GM23338 (cell line): ENCODE measurements around the gene TNFSF8.
A peak's percentile ranks its signal among the peaks of the same experiment; 100 is the strongest.

ENCODE experiments used
- EZH2 ChIP-seq: fragments of 200-600 bp; sonication (generic); IDR thresholded peaks from one replicate; pipeline ENCODE4 v1.8.0; 2017; ENCODE audit warnings: antibody characterized with exemption, mild to moderate bottlenecking, low read depth; ENCODE audit not compliant: unreplicated experiment
- EZH2phosphoT487 ChIP-seq: fragments of 200-600 bp; sonication (generic); IDR thresholded peaks from one replicate; pipeline ENCODE4 v1.8.1; 2018; ENCODE audit warnings: antibody characterized with exemption; ENCODE audit not compliant: unreplicated experiment
- JUNB ChIP-seq: IDR thresholded peaks from one replicate; pipeline ENCODE4 v1.6.1; 2016; ENCODE audit warnings: antibody characterized with exemption; ENCODE audit not compliant: unreplicated experiment
- ZNF114 ChIP-seq: fragments of 250-450 bp; sonication (Bioruptor Pico); IDR thresholded peaks from 2 replicates; pipeline ENCODE4 v1.5.0; 2020; ENCODE audit warnings: mild to moderate bottlenecking, moderate library complexity
- ZNF331 ChIP-seq: fragments of 250-450 bp; sonication (Bioruptor Pico); IDR thresholded peaks from 2 replicates; pipeline ENCODE4 v1.5.0; 2020; ENCODE audit warnings: low read depth, mild to moderate bottlenecking, moderate library complexity
- TF ChIP-seq, protein P1 (sequence below): IDR thresholded peaks from 2 replicates; pipeline ENCODE4 v1.6.1; 2016; ENCODE audit warnings: antibody characterized with exemption
- TF ChIP-seq, protein P2 (sequence below), 2 experiments: fragments of 200-600 bp in 1 of 2; sonication (generic) in 1 of 2; conservative IDR thresholded peaks; 2 replicates each; pipeline versions ENCODE4 v1.5.1 to v1.6.1; 2016 to 2017; ENCODE audit warnings: antibody characterized with exemption in 2 of 2, low read depth in 2 of 2, mild to moderate bottlenecking in 2 of 2, moderate library complexity in 1 of 2
- TF ChIP-seq, protein P3 (sequence below): IDR thresholded peaks from one replicate; pipeline ENCODE4 v1.6.1; 2018; ENCODE audit warnings: antibody characterized with exemption; ENCODE audit not compliant: unreplicated experiment

DNA sequence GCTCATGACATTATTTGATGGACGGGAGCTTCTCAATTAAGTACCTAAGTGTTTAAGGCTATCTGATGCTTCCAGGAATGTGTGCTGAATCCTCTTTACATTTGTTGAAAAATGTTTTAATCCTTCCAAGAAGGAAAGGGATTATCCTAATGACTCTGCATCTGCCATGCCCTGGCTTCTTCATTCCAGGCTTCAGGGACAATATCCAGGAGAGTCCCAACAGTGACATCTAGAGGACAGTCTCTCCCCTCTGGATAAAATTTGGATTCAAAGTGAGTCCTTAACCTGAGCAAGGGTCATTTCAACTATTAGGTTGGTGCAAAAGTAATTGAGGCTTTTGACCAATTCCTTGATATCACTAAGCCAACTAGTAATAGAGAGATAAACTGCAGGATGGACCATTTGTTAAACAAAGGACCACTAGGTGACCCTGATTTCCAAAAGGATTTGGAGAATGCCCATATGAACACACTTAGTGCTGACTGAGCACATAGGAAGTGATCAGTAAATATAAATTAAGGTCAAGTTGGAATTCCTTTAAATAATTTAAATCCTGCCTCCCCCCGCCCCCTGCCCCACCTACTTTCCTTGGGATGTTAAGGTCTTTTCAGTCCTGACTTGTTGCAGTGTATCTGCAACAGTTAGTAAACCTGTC, 19.1 kb downstream of the TNFSF8 start:
- TF ChIP-seq, protein P1, sequence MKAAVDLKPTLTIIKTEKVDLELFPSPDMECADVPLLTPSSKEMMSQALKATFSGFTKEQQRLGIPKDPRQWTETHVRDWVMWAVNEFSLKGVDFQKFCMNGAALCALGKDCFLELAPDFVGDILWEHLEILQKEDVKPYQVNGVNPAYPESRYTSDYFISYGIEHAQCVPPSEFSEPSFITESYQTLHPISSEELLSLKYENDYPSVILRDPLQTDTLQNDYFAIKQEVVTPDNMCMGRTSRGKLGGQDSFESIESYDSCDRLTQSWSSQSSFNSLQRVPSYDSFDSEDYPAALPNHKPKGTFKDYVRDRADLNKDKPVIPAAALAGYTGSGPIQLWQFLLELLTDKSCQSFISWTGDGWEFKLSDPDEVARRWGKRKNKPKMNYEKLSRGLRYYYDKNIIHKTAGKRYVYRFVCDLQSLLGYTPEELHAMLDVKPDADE: no peak
- TF ChIP-seq, protein P2, sequence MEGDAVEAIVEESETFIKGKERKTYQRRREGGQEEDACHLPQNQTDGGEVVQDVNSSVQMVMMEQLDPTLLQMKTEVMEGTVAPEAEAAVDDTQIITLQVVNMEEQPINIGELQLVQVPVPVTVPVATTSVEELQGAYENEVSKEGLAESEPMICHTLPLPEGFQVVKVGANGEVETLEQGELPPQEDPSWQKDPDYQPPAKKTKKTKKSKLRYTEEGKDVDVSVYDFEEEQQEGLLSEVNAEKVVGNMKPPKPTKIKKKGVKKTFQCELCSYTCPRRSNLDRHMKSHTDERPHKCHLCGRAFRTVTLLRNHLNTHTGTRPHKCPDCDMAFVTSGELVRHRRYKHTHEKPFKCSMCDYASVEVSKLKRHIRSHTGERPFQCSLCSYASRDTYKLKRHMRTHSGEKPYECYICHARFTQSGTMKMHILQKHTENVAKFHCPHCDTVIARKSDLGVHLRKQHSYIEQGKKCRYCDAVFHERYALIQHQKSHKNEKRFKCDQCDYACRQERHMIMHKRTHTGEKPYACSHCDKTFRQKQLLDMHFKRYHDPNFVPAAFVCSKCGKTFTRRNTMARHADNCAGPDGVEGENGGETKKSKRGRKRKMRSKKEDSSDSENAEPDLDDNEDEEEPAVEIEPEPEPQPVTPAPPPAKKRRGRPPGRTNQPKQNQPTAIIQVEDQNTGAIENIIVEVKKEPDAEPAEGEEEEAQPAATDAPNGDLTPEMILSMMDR (conservative IDR thresholded peaks at IDR 0.05; ENCODE audit: low read depth in 2 of 2): peak; percentile 85 to 90
- no peak for TF ChIP-seq EZH2
- no peak for TF ChIP-seq JUNB
- no peak for TF ChIP-seq ZNF114 (CRISPR knock-in tag)
- no peak for TF ChIP-seq EZH2phosphoT487
- TF ChIP-seq, protein P3, sequence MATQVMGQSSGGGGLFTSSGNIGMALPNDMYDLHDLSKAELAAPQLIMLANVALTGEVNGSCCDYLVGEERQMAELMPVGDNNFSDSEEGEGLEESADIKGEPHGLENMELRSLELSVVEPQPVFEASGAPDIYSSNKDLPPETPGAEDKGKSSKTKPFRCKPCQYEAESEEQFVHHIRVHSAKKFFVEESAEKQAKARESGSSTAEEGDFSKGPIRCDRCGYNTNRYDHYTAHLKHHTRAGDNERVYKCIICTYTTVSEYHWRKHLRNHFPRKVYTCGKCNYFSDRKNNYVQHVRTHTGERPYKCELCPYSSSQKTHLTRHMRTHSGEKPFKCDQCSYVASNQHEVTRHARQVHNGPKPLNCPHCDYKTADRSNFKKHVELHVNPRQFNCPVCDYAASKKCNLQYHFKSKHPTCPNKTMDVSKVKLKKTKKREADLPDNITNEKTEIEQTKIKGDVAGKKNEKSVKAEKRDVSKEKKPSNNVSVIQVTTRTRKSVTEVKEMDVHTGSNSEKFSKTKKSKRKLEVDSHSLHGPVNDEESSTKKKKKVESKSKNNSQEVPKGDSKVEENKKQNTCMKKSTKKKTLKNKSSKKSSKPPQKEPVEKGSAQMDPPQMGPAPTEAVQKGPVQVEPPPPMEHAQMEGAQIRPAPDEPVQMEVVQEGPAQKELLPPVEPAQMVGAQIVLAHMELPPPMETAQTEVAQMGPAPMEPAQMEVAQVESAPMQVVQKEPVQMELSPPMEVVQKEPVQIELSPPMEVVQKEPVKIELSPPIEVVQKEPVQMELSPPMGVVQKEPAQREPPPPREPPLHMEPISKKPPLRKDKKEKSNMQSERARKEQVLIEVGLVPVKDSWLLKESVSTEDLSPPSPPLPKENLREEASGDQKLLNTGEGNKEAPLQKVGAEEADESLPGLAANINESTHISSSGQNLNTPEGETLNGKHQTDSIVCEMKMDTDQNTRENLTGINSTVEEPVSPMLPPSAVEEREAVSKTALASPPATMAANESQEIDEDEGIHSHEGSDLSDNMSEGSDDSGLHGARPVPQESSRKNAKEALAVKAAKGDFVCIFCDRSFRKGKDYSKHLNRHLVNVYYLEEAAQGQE: no peak
- no peak for TF ChIP-seq ZNF331 (CRISPR knock-in tag)
